Cardiac septum (tissue), 1 donor: ENCODE results near the gene SLC25A43. TPM values are rescaled to one million over a fixed set of nuclear protein-coding genes. Genes with fewer than 3 reads are reported as not detected.
"Not testable (repeated sequence)": the region's sequence is repeated elsewhere in the genome, so short reads cannot be mapped to it uniquely, and the experiment has no call there.

ENCODE experiments used
- DNase-seq: peaks from one replicate; pipeline ENCODE4 v3.0.0-alpha.2; 2020; ENCODE audit warnings: low spot score
- intact Hi-C: fragments of 100-400 bp; cut with DNase I; formaldehyde crosslinking; loops from one replicate; pipeline ENCODE4 v1.14.0; 2022
- long read RNA-seq: library from polyadenylated mRNA; unstranded; transcript quantifications from one replicate; pipeline ENCODE4 v2.0.0, GENCODE V29; 2021
- total RNA-seq: library from RNA; stranded (reverse); fragmentation: NEBNext Ultra II Directional; extraction: Animal tissue kit (Norgen Biotek cat#: 25700); gene quantifications from one replicate; pipeline ENCODE4 v1.2.1, GENCODE V29; 2021
- donor health status: DM: no; HTN: no; CAD: no.

Gene SLC25A43
- 2.1 TPM for total RNA-seq
- long read RNA-seq, transcript SLC25A43-201 (5 exons, 2,783 nt) = major isoform, 5 of 6 reads
- long read RNA-seq, partial matches to known transcripts = 0 of 6 reads
- long read RNA-seq, other reads (novel, unspliced or antisense) = 1 of 6 reads

- DNase-seq = peak; percentile 80
- intact Hi-C loops = no loop called here
Observed at GRCh38 chrX:119398974-119399771, at the start of gene SLC25A43. Gene SLC25A43 (plus strand): TSS chrX:119399336. CDS start chrX:119399404, 68 bp downstream.

GRCh38 chrX:119359618-119360382 lies 39.3 kb upstream of the SLC25A43 start:
- intact Hi-C loops = no loop called here
- DNase-seq = no peak

- DNase-seq, intact Hi-C loops: not testable (repeated sequence)
Observed at GRCh38 chrX:119361451-119361850, 37.7 kb upstream of the SLC25A43 start.

GRCh38 chrX:119362074-119362473 lies 37.1 kb upstream of the SLC25A43 start:
- intact Hi-C loops, DNase-seq: not testable (repeated sequence)

- intact Hi-C loops = no loop called here
- DNase-seq = no peak
Observed at GRCh38 chrX:119363391-119363790, 35.7 kb upstream of the SLC25A43 start.

- DNase-seq, intact Hi-C loops: not testable (repeated sequence)
Observed at GRCh38 chrX:119371861-119372260, 27.3 kb upstream of the SLC25A43 start.

GRCh38 chrX:119374736-119375135 lies 24.4 kb upstream of the SLC25A43 start:
- intact Hi-C loops = no loop called here
- DNase-seq = no peak

- no peak for DNase-seq
- intact Hi-C loops = no loop called here
Observed at GRCh38 chrX:119375561-119375960, 23.6 kb upstream of the SLC25A43 start.

- intact Hi-C loops = no loop called here
- no peak for DNase-seq
Observed at GRCh38 chrX:119376312-119376711, 22.8 kb upstream of the SLC25A43 start.

GRCh38 chrX:119381349-119381944 lies 17.7 kb upstream of the SLC25A43 start:
- no peak for DNase-seq
- intact Hi-C loops = no loop called here

- DNase-seq = no peak
- intact Hi-C loops = no loop called here
Observed at GRCh38 chrX:119382606-119383005, 16.5 kb upstream of the SLC25A43 start.

GRCh38 chrX:119386685-119387084 lies 12.5 kb upstream of the SLC25A43 start:
- intact Hi-C loops, DNase-seq: not testable (repeated sequence)

GRCh38 chrX:119387426-119387825 lies 11.7 kb upstream of the SLC25A43 start:
- intact Hi-C loops = not testable (repeated sequence)

GRCh38 chrX:119389214-119389613 lies 9.9 kb upstream of the SLC25A43 start:
- no peak for DNase-seq
- intact Hi-C loops = no loop called here

More at GRCh38 chrX:119387426-119387825, 11.7 kb upstream of the SLC25A43 start:
- DNase-seq = not testable (repeated sequence)

GRCh38 chrX:119389871-119390501 lies 9.2 kb upstream of the SLC25A43 start:
- intact Hi-C loops = no loop called here
- no peak for DNase-seq

GRCh38 chrX:119391279-119391678 lies 7.9 kb upstream of the SLC25A43 start:
- intact Hi-C loops = no loop called here

GRCh38 chrX:119393144-119393543 lies 6.0 kb upstream of the SLC25A43 start:
- intact Hi-C loops = no loop called here
- no peak for DNase-seq

More at GRCh38 chrX:119391279-119391678, 7.9 kb upstream of the SLC25A43 start:
- no peak for DNase-seq

- no peak for DNase-seq
- intact Hi-C loops = no loop called here
Observed at GRCh38 chrX:119398587-119398973, 556 bp upstream of the SLC25A43 start.

GRCh38 chrX:119399772-119400101 lies 601 bp downstream of the SLC25A43 start:
- intact Hi-C loops = no loop called here
- DNase-seq = no peak

- intact Hi-C loops = no loop called here
- no peak for DNase-seq
Observed at GRCh38 chrX:119401569-119401968, 2.4 kb downstream of the SLC25A43 start.
